Testis (tissue), 3 donors: Measurements from ENCODE around the gene HLX. TPM values are rescaled to one million over a fixed set of nuclear protein-coding genes. Genes with fewer than 3 reads are reported as not detected.

Source experiments
- DNase-seq: peaks from one replicate; pipeline ENCODE4 v3.0.0-alpha.2; 2019
- H3K27ac ChIP-seq, 2 donors: fragments of 200-600 bp; sonication (generic); one replicate each; pipeline ENCODE4 v1.5.1; 2019
- H3K27me3 ChIP-seq: fragments of 200-600 bp; sonication (generic); one replicate; pipeline ENCODE4 v1.5.1; 2019
- H3K36me3 ChIP-seq: fragments of 200-600 bp; sonication (generic); one replicate; pipeline ENCODE4 v1.5.1; 2017; ENCODE audit warnings: low read depth; ENCODE audit errors: missing control alignments
- H3K4me1 ChIP-seq: fragments of 200-600 bp; sonication (generic); one replicate; pipeline ENCODE4 v1.5.1; 2019
- H3K4me3 ChIP-seq, 2 donors: fragments of 200-600 bp; sonication (generic); one replicate each; pipeline ENCODE4 v1.5.1; 2017 to 2019
- H3K9me3 ChIP-seq: fragments of 200-600 bp; sonication (generic); one replicate; pipeline ENCODE4 v1.5.1; 2017
- CTCF ChIP-seq, 3 experiments: fragments of 450-650 bp in 2 of 3; fragments of 200-600 bp in 1 of 3; sonication (generic) in 1 of 3; IDR thresholded peaks; one replicate each; pipeline ENCODE4 v1.5.1; 2016 to 2019; ENCODE audit warnings: antibody characterized with exemption in 3 of 3, mild to moderate bottlenecking in 2 of 3, moderate library complexity in 1 of 3
- POLR2A ChIP-seq: fragments of 450-650 bp; IDR thresholded peaks from one replicate; pipeline ENCODE4 v1.6.1; 2017; ENCODE audit warnings: antibody characterized with exemption, mild to moderate bottlenecking, moderate library complexity
- WGBS, 2 donors: methylation state at CpG; one replicate each; pipeline ENCODE4 v1.1.5; 2018; 5-methylcytosine and 5-hydroxymethylcytosine counted together
- intact Hi-C: fragments of 100-400 bp; cut with DNase I; formaldehyde crosslinking; loops from one replicate; pipeline ENCODE4 v1.15.1; 2023; ENCODE audit warnings: low total_unique reads
- polyA plus RNA-seq: library from polyadenylated mRNA; stranded (reverse); fragments of 350-450 nt; fragmentation: Illumina TruSeq; extraction: RNeasy Lipid Tissue Mini Kit (QIAGEN cat#74804); gene quantifications from one replicate; pipeline ENCODE4 v1.2.3, GENCODE V29; 2014; ENCODE audit warnings: low read depth, low replicate concordance; ENCODE audit not compliant: insufficient read depth
- total RNA-seq, 2 donors: library from RNA; depleted of rRNA; stranded (reverse); fragments of >200 nt; gene quantifications; one replicate each; pipeline ENCODE4 v1.2.3, GENCODE V29; 2016

Gene HLX
- total and polyA plus RNA-seq, 3 donors from 2014 or later: 3.5 to 5.3 (median 4.0) TPM

- peaks cover 10% of the 10 kb centered on the region for H3K4me1 ChIP-seq
- intact Hi-C loops: no loop called here
- H3K9me3 ChIP-seq: no peaks in the 10 kb centered on the region
- H3K4me3 ChIP-seq: no peak overlapping the region
- no peak overlapping the region for H3K27ac ChIP-seq
- no peaks in the 10 kb centered on the region for H3K27me3 ChIP-seq
- 11 to 28% methylated on average over 43 to 46 of the region's 47 CpGs for WGBS, 2 donors
- H3K36me3 ChIP-seq: no peaks in the 10 kb centered on the region
- TF ChIP-seq CTCF (IDR thresholded peaks at IDR 0.05): no peak
- no peak for TF ChIP-seq POLR2A
- no peak for DNase-seq
These were observed 12.2 kb downstream of the HLX start for GRCh38 chr1:220891224-220892085.

GRCh38 chr1:220892086-220892376 is 12.8 kb downstream of the HLX start:
- no peaks in the 10 kb centered on the region for H3K27me3 ChIP-seq
- H3K4me1 ChIP-seq: peaks cover 10% of the 10 kb centered on the region
- no peak overlapping the region for H3K4me3 ChIP-seq
- no peaks in the 10 kb centered on the region for H3K9me3 ChIP-seq
- 15 to 31% methylated on average over 10 to 16 of the region's 16 CpGs for whole genome bisulfite sequencing, 2 donors
- no peaks in the 10 kb centered on the region for H3K36me3 ChIP-seq
- TF ChIP-seq POLR2A (no peak), CTCF (IDR thresholded peaks at IDR 0.05) (no peak)
- intact Hi-C loops: no loop called here
- no peak for DNase-seq
- no peak overlapping the region for H3K27ac ChIP-seq

- Histone ChIP-seq H3K4me3 (no peak overlapping the region), H3K36me3 (no peaks in the 10 kb centered on the region), H3K4me1 (peaks cover 10% of the 10 kb centered on the region), H3K27ac (no peak overlapping the region), H3K9me3 (no peaks in the 10 kb centered on the region), H3K27me3 (no peaks in the 10 kb centered on the region)
- TF ChIP-seq CTCF (IDR thresholded peaks at IDR 0.05) (no peak), POLR2A (no peak)
- intact Hi-C loops: no loop called here
- no peak for DNase-seq
- 21 to 28% methylated on average over 18 of the region's 18 CpGs for WGBS, 2 donors
These were observed 13.9 kb downstream of the HLX start for GRCh38 chr1:220892997-220893700.

GRCh38 chr1:220893701-220894024 is 14.4 kb downstream of the HLX start:
- Histone ChIP-seq H3K4me3 (peak overlapping the region; percentile 27 to 38), H3K4me1 (peaks cover 10% of the 10 kb centered on the region), H3K9me3 (no peaks in the 10 kb centered on the region), H3K36me3 (no peaks in the 10 kb centered on the region), H3K27ac (no peak overlapping the region), H3K27me3 (no peaks in the 10 kb centered on the region)
- DNase-seq: no peak
- 12 to 16% methylated on average over 11 of the region's 11 CpGs for WGBS, 2 donors
- intact Hi-C loops: no loop called here
- TF ChIP-seq CTCF (IDR thresholded peaks at IDR 0.05): no peak
- TF ChIP-seq POLR2A: no peak
